Glutamatergic neuron (in vitro differentiated cells): ENCODE results near the gene TRPC4AP. TPM values are rescaled to one million over a fixed set of nuclear protein-coding genes. Genes with fewer than 3 reads are reported as not detected.
"Not testable (repeated sequence)": the region's sequence is repeated elsewhere in the genome, so short reads cannot be mapped to it uniquely, and the experiment has no call there.

Experiments used
- DNase-seq: peaks from one replicate; pipeline ENCODE4 v3.0.0; 2022
- H3K27ac Mint-ChIP-seq: one replicate; pipeline ENCODE4 v1.8.0; 2020; ENCODE audit warnings: mild to moderate bottlenecking, mixed read lengths, inconsistent platforms; ENCODE audit not compliant: unreplicated experiment
- H3K27me3 Mint-ChIP-seq: one replicate; pipeline ENCODE4 v1.8.0; 2020; ENCODE audit warnings: mild to moderate bottlenecking, moderate library complexity, mixed read lengths, inconsistent platforms; ENCODE audit not compliant: unreplicated experiment
- H3K36me3 Mint-ChIP-seq: one replicate; pipeline ENCODE4 v1.8.0; 2020; ENCODE audit warnings: mild to moderate bottlenecking, mixed read lengths, inconsistent platforms; ENCODE audit not compliant: unreplicated experiment
- H3K4me1 Mint-ChIP-seq: one replicate; pipeline ENCODE4 v1.8.0; 2020; ENCODE audit warnings: mild to moderate bottlenecking, low read depth, mixed read lengths, inconsistent platforms; ENCODE audit not compliant: unreplicated experiment
- H3K4me3 Mint-ChIP-seq: one replicate; pipeline ENCODE4 v1.8.0; 2020; ENCODE audit warnings: mild to moderate bottlenecking, mixed read lengths, inconsistent platforms; ENCODE audit not compliant: unreplicated experiment
- H3K9me3 Mint-ChIP-seq: one replicate; pipeline ENCODE4 v1.8.0; 2020; ENCODE audit warnings: mild to moderate bottlenecking, moderate library complexity, mixed read lengths, inconsistent platforms; ENCODE audit not compliant: unreplicated experiment
- total RNA-seq: library from RNA; stranded (reverse); fragmentation: NEBNext Ultra II Directional; extraction: Animal tissue kit (Norgen Biotek cat#: 25700); gene quantifications from one replicate; pipeline ENCODE4 v1.2.1, GENCODE V29; 2021; ENCODE audit not compliant: unreplicated experiment
- TF ChIP-seq, protein P1 (sequence below): fragments of 200-600 bp; sonication (generic); IDR thresholded peaks from one replicate; pipeline ENCODE4 v1.5.0; 2021; ENCODE audit not compliant: partially characterized antibody, unreplicated experiment

TRPC4AP gene
- total RNA-seq, 1 donor from 2014 or later: 67.5 TPM

DNA sequence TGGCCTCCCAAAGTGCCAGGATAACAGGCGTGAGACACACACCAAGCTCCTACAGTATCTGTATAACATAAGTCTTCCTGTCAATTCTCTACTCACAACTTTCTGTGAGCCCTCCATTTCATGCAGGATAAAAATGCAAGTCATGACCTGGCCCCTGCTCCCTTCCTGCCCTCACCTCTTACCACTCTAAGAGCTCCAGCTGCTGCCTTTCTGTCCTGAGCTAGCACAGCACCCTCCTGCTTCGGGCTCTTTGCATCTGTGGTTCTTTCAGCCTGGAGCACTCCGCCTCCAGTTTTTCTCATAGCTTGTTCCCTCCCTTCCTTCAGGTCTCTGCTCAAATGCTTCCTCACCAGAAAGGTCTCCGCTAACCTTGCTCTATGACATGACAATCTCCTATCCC lies 23.7 kb upstream of the TRPC4AP start:
- peaks cover 2% of the 10 kb centered on the region for H3K9me3 Mint-ChIP-seq
- TF ChIP-seq, protein P1, sequence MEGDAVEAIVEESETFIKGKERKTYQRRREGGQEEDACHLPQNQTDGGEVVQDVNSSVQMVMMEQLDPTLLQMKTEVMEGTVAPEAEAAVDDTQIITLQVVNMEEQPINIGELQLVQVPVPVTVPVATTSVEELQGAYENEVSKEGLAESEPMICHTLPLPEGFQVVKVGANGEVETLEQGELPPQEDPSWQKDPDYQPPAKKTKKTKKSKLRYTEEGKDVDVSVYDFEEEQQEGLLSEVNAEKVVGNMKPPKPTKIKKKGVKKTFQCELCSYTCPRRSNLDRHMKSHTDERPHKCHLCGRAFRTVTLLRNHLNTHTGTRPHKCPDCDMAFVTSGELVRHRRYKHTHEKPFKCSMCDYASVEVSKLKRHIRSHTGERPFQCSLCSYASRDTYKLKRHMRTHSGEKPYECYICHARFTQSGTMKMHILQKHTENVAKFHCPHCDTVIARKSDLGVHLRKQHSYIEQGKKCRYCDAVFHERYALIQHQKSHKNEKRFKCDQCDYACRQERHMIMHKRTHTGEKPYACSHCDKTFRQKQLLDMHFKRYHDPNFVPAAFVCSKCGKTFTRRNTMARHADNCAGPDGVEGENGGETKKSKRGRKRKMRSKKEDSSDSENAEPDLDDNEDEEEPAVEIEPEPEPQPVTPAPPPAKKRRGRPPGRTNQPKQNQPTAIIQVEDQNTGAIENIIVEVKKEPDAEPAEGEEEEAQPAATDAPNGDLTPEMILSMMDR: no peak
- no peaks in the 10 kb centered on the region for H3K4me1 Mint-ChIP-seq
- H3K4me3 Mint-ChIP-seq: no peak overlapping the region
- DNase-seq: no peak
- H3K27ac Mint-ChIP-seq: no peak overlapping the region
- no peaks in the 10 kb centered on the region for H3K27me3 Mint-ChIP-seq
- peaks cover 5% of the 10 kb centered on the region for H3K36me3 Mint-ChIP-seq

DNA sequence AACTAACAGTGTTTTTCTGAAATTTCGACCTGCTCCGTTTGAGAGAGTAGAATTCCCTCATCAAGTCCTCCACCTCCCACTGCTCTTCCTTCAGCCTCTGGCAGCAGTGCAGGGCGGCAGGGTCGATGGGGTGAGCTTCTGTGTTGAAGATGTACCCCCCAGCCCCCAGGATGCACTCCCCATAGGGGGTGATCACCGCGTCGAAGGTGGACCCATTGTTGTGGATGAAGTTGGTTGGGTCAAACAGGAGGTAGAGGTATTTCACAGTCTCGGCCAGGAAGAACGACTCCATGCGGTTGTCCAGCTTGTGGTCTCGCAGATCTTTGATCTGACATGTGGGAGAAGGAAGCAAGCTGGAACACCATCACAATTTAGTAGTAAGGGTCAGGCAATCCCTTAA lies 23.0 kb upstream of the TRPC4AP start:
- Mint-ChIP-seq H3K27me3 (no peaks in the 10 kb centered on the region), H3K36me3 (peaks cover 5% of the 10 kb centered on the region), H3K9me3 (peaks cover 2% of the 10 kb centered on the region), H3K27ac (no peak overlapping the region), H3K4me1 (no peaks in the 10 kb centered on the region), H3K4me3 (no peak overlapping the region)
- TF ChIP-seq, protein P1: no peak
- DNase-seq: no peak

DNA sequence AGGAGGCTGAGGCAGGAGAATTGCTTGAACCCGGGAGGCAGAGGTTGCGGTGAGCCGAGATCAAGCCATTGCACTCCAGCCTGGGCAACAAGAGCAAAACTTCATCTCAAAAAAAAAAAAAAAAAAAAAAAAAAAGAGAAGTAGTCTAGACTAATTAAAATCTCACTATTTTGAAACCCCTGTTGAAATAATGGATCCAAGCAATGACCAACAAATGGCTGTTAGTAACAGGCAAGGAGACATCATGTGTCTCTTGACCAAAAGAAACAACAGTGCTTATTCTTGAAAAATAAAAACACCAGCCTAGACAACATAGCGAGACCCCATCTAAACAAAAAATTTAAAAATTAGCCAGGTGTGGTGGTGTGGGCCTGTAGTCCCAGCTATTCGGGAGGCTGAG lies 19.7 kb upstream of the TRPC4AP start:
- not testable (repeated sequence) for H3K9me3 Mint-ChIP-seq, H3K4me1 Mint-ChIP-seq, H3K36me3 Mint-ChIP-seq, DNase-seq, H3K4me3 Mint-ChIP-seq, H3K27ac Mint-ChIP-seq, H3K27me3 Mint-ChIP-seq

DNA sequence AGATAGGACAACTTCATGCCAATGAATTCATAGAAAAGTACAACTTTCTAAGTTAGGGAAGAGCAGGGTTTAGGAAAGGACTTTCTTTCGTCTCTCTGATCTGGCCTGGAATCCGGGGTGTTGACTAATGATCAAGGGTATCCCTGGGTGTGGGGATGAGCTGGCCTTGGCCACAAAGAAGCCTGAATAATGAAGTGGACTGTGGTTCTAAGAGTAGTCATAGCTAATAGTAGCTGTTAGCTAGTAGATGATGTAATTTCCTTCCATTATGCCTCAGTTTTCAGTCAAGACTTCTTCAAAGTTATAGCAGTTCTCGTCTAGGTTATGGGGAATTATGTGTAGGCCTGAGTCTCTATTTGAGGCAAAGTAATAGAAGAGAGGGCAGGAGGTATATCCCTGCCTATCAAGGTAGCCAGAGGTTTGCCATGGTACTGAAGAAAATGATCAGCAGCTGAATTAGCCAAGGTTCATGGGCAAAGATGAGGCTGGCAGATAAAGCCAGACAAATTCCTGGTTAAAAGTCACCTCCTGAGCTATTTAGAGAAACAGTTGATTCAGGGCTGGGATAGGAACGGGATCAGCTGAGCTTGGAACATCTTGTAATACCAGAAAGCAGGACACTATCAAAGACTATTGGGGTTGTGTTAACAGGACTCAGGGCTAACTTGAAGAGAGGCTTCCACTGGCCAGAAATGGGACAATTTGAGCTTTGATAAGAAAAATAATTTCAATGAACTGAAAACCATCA lies 18.7 kb upstream of the TRPC4AP start:
- no peak overlapping the region for H3K4me3 Mint-ChIP-seq
- H3K4me1 Mint-ChIP-seq: no peaks in the 10 kb centered on the region
- no peak overlapping the region for H3K27ac Mint-ChIP-seq

DNA sequence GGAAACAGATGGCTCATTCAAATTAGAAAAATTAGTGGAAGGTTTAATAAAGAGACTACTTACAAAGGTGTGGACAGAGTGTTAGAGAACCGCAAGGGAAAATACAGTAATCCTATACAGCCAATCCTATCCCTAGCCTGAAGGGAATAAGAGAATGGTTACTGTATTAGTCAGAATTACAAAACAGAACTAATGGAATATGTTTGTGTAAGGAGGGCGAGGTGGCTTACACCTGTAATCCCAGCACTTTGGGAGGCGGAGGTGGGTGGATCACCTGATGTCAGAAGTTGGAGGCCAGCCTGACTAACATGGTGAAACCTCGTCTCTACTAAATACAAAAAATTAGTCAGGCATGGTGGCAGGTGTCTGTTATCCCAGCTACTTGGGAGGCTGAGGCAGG lies 16.3 kb upstream of the TRPC4AP start:
- Mint-ChIP-seq H3K27ac (no peak overlapping the region), H3K4me1 (no peaks in the 10 kb centered on the region), H3K27me3 (no peaks in the 10 kb centered on the region), H3K9me3 (no peaks in the 10 kb centered on the region), H3K4me3 (no peak overlapping the region), H3K36me3 (no peaks in the 10 kb centered on the region)
- TF ChIP-seq, protein P1: no peak
- DNase-seq: no peak

More for the DNA sequence above, 18.7 kb upstream of the TRPC4AP start:
- H3K36me3 Mint-ChIP-seq: no peaks in the 10 kb centered on the region
- H3K27me3 Mint-ChIP-seq: no peaks in the 10 kb centered on the region
- no peak for DNase-seq
- TF ChIP-seq, protein P1: no peak
- H3K9me3 Mint-ChIP-seq: peaks cover under 1% of the 10 kb centered on the region
